ENCODE data around the gene POLG2. TPM values are rescaled to one million over a fixed set of nuclear protein-coding genes. Genes with fewer than 3 reads are reported as not detected.
"Not testable (repeated sequence)": the region's sequence is repeated elsewhere in the genome, so short reads cannot be mapped to it uniquely, and the experiment has no call there.

POLG2 gene
- total RNA-seq, 1 experiment from 2014 or later = 28.9 TPM

DNA sequence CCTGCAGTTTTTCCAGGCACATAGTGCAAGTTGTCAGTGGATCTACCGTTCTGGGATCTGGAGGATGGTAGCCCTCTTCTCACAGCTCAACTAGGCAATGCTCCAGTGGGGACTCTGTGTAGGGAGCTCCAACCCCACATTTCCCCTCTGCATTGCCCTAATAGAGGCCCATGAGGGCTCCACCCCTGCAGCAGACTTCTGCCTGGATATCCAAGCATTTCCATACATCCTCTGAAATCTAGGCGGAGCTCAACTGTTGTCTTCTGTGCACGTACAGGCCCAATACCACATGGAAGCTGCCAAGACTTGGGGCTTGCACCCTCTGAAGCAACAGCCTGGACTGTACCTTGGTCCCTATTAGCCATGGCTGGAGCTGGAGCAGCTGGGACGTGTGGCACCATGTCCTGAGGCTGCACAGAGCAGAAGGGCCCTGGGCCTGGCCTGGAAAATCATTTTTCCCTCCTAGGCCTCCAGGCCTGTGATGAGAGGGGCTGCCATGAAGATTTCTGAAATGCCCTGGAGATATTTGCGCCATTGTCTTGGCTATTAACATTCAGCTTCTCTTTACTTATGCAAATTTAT is 58.8 kb downstream of the POLG2 start:
- Mint-ChIP-seq H3K9me3 (ENCODE audit: unreplicated experiment) (peaks cover 25% of the 10 kb centered on the region), H3K4me1 (ENCODE audit: low read depth, unreplicated experiment) (peaks cover 6% of the 10 kb centered on the region), H3K27me3 (ENCODE audit: insufficient read depth, unreplicated experiment) (no peaks in the 10 kb centered on the region), H3K27ac (ENCODE audit: unreplicated experiment) (no peak overlapping the region), H3K36me3 (ENCODE audit: insufficient read depth, unreplicated experiment) (no peaks in the 10 kb centered on the region), H3K4me3 (ENCODE audit: unreplicated experiment) (no peak overlapping the region)
- Histone ChIP-seq H3K4me1 (no peaks in the 10 kb centered on the region), H3K9me3 (peaks cover 29% of the 10 kb centered on the region), H3K4me3 (ENCODE audit: low read depth, low read length) (no peak overlapping the region), H3K27me3 (replicated peaks; ENCODE audit: control insufficient read depth, insufficient read depth, low read length) (no peaks in the 10 kb centered on the region; the same call in 1 of the 2 replicates), H3K36me3 (ENCODE audit: control insufficient read depth, insufficient read depth, low read length) (no peaks in the 10 kb centered on the region)
- DNase-seq = no peak
- CTCF ChIA-PET = no interaction called here
- POLR2A ChIA-PET = no interaction called here
- intact Hi-C loops (cut with micrococcal nuclease; ENCODE audit: unreplicated experiment) = no loop called here
- TF ChIP-seq, protein P1, sequence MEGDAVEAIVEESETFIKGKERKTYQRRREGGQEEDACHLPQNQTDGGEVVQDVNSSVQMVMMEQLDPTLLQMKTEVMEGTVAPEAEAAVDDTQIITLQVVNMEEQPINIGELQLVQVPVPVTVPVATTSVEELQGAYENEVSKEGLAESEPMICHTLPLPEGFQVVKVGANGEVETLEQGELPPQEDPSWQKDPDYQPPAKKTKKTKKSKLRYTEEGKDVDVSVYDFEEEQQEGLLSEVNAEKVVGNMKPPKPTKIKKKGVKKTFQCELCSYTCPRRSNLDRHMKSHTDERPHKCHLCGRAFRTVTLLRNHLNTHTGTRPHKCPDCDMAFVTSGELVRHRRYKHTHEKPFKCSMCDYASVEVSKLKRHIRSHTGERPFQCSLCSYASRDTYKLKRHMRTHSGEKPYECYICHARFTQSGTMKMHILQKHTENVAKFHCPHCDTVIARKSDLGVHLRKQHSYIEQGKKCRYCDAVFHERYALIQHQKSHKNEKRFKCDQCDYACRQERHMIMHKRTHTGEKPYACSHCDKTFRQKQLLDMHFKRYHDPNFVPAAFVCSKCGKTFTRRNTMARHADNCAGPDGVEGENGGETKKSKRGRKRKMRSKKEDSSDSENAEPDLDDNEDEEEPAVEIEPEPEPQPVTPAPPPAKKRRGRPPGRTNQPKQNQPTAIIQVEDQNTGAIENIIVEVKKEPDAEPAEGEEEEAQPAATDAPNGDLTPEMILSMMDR (IDR thresholded peaks at IDR 0.05; ENCODE audit: insufficient read depth in 1 of 2, low read depth in 1 of 2, low read length in 1 of 2, severe bottlenecking in 1 of 2, unreplicated experiment in 1 of 2) = no peak
- no TSS peak for BruUV-seq (replicated peaks)

- peaks cover under 1% of the 10 kb centered on the region for H3K9me3 Mint-ChIP-seq (ENCODE audit: unreplicated experiment)
These were observed 65.3 kb downstream of the POLG2 start for GRCh38 chr17:64431534-64431933.

GRCh38 chr17:64430036-64430435 is 66.8 kb downstream of the POLG2 start:
- H3K27ac Mint-ChIP-seq (ENCODE audit: unreplicated experiment); H3K9me3 ChIP-seq; H3K9me3 Mint-ChIP-seq (ENCODE audit: unreplicated experiment); DNase-seq; H3K4me3 ChIP-seq (ENCODE audit: low read depth, low read length); H3K36me3 ChIP-seq (ENCODE audit: control insufficient read depth, insufficient read depth, low read length); intact Hi-C loops (cut with micrococcal nuclease; ENCODE audit: unreplicated experiment); H3K27me3 ChIP-seq (replicated peaks; ENCODE audit: control insufficient read depth, insufficient read depth, low read length); POLR2A ChIA-PET; H3K4me3 Mint-ChIP-seq (ENCODE audit: unreplicated experiment); H3K4me1 ChIP-seq; H3K36me3 Mint-ChIP-seq (ENCODE audit: insufficient read depth, unreplicated experiment); H3K27me3 Mint-ChIP-seq (ENCODE audit: insufficient read depth, unreplicated experiment); CTCF ChIA-PET; H3K4me1 Mint-ChIP-seq (ENCODE audit: low read depth, unreplicated experiment); BruUV-seq (replicated peaks): not testable (repeated sequence)

More at GRCh38 chr17:64431534-64431933, 65.3 kb downstream of the POLG2 start:
- POLR2A ChIA-PET = no interaction called here
- BruUV-seq (replicated peaks) = no TSS peak
- Histone ChIP-seq H3K27me3 (replicated peaks; ENCODE audit: control insufficient read depth, insufficient read depth, low read length) (no peaks in the 10 kb centered on the region), H3K4me3 (ENCODE audit: low read depth, low read length) (no peak overlapping the region), H3K4me1 (no peaks in the 10 kb centered on the region), H3K9me3 (no peaks in the 10 kb centered on the region; the same call in 1 of the 2 replicates), H3K36me3 (ENCODE audit: control insufficient read depth, insufficient read depth, low read length) (no peaks in the 10 kb centered on the region)
- DNase-seq = no peak
- H3K4me1 Mint-ChIP-seq (ENCODE audit: low read depth, unreplicated experiment) = no peaks in the 10 kb centered on the region
- TF ChIP-seq, protein P1 (IDR thresholded peaks at IDR 0.05; ENCODE audit: insufficient read depth in 1 of 2, low read depth in 1 of 2, low read length in 1 of 2, severe bottlenecking in 1 of 2, unreplicated experiment in 1 of 2) = no peak
- no peaks in the 10 kb centered on the region for H3K36me3 Mint-ChIP-seq (ENCODE audit: insufficient read depth, unreplicated experiment)
- intact Hi-C loops (cut with micrococcal nuclease; ENCODE audit: unreplicated experiment) = no loop called here
- H3K27ac Mint-ChIP-seq (ENCODE audit: unreplicated experiment) = no peak overlapping the region
- CTCF ChIA-PET = no interaction called here
- H3K27me3 Mint-ChIP-seq (ENCODE audit: insufficient read depth, unreplicated experiment) = peaks cover 3% of the 10 kb centered on the region
- H3K4me3 Mint-ChIP-seq (ENCODE audit: unreplicated experiment) = no peak overlapping the region

DNA sequence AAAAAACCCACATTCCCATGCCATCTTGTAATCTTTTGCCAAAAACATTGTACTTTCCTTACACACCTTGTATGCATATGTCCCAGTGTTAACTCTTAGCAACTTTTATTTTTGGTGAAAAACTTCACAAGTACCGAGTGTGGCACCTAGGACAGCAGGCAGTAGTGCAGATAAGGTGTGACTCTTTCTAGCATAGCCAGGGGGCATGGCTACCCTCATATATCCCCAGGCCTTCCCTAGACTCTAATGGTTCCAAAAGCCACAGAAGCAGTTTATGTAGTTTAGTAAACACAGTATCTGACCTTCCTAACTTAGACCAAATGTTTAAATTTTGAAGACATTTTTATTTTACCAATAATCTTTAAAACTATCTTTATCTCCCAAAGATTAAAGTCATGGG is 68.4 kb downstream of the POLG2 start:
- Histone ChIP-seq H3K4me1 (no peaks in the 10 kb centered on the region), H3K36me3 (ENCODE audit: control insufficient read depth, insufficient read depth, low read length) (no peaks in the 10 kb centered on the region), H3K9me3 (no peaks in the 10 kb centered on the region), H3K27me3 (replicated peaks; ENCODE audit: control insufficient read depth, insufficient read depth, low read length) (no peaks in the 10 kb centered on the region), H3K4me3 (ENCODE audit: low read depth, low read length) (no peak overlapping the region)
- H3K36me3 Mint-ChIP-seq (ENCODE audit: insufficient read depth, unreplicated experiment) = no peaks in the 10 kb centered on the region
- no TSS peak for BruUV-seq (replicated peaks)
- H3K4me3 Mint-ChIP-seq (ENCODE audit: unreplicated experiment) = no peak overlapping the region
- peaks cover 3% of the 10 kb centered on the region for H3K27me3 Mint-ChIP-seq (ENCODE audit: insufficient read depth, unreplicated experiment)
- H3K4me1 Mint-ChIP-seq (ENCODE audit: low read depth, unreplicated experiment) = no peaks in the 10 kb centered on the region
- no peaks in the 10 kb centered on the region for H3K9me3 Mint-ChIP-seq (ENCODE audit: unreplicated experiment)
- POLR2A ChIA-PET = no interaction called here
- TF ChIP-seq, protein P1 (IDR thresholded peaks at IDR 0.05; ENCODE audit: insufficient read depth in 1 of 2, low read depth in 1 of 2, low read length in 1 of 2, severe bottlenecking in 1 of 2, unreplicated experiment in 1 of 2) = no peak
- no peak for DNase-seq
- intact Hi-C loops (cut with micrococcal nuclease; ENCODE audit: unreplicated experiment) = loop anchor here (10.0 kb wide), 1 partner anchor 346 kb away; no protein-coding TSS in a partner anchor
- H3K27ac Mint-ChIP-seq (ENCODE audit: unreplicated experiment) = no peak overlapping the region
- CTCF ChIA-PET = no interaction called here
